Motor neuron (in vitro differentiated cells): ENCODE measurements around the gene NRAS. TPM values are rescaled to one million over a fixed set of nuclear protein-coding genes. Genes with fewer than 3 reads are reported as not detected.
"Not testable (repeated sequence)": the region's sequence is repeated elsewhere in the genome, so short reads cannot be mapped to it uniquely, and the experiment has no call there.

Experiments
- ATAC-seq, 8 experiments: fragments of 200-7000 bp; cut with Tn5 transposase; replicated peaks in 6 of 8; 2 replicates each; pipeline ENCODE4 v1.8.0; 2021; ENCODE audit warnings: mild to moderate bottlenecking in 8 of 8, moderate library complexity in 8 of 8
- H3K27ac ChIP-seq, 2 donors: fragments of 250-450 bp; sonication (Bioruptor Pico); 2 replicates each; pipeline ENCODE4 v1.9.0; 2021; ENCODE audit warnings: antibody characterized with exemption in 2 of 2, mild to moderate bottlenecking in 2 of 2, moderate library complexity in 1 of 2
- H3K4me1 ChIP-seq, 2 donors: fragments of 250-450 bp; sonication (Bioruptor Pico); replicated peaks in 1 of 2; 2 replicates each; pipeline ENCODE4 v1.6.1; 2021; ENCODE audit warnings: antibody characterized with exemption in 2 of 2, mild to moderate bottlenecking in 2 of 2, moderate library complexity in 1 of 2
- H3K4me3 ChIP-seq, 5 donors: fragments of 250-450 bp; sonication (Bioruptor Pico); 2 replicates each; pipeline ENCODE4 v1.9.0; 2021; ENCODE audit warnings: antibody characterized with exemption in 5 of 5, mild to moderate bottlenecking in 5 of 5, moderate library complexity in 4 of 5
- whole genome bisulfite sequencing, 10 experiments: fragments of 450-650 bp; shearing (Covaris generic); methylation state at CpG; one replicate each; pipeline ENCODE4 v1.0.0; 2022; 5-methylcytosine and 5-hydroxymethylcytosine counted together
- in situ Hi-C, 9 experiments: fragments of 400-800 bp; cut with MboI; loops; one replicate each; pipeline ENCODE4 v1.15.0; 2021; ENCODE audit warnings: low sequenced_read_pairs in 9 of 9, low pct_unique_long_range_greater_than_20kb in 2 of 9; ENCODE audit not compliant: unreplicated experiment in 9 of 9
- total RNA-seq, 8 experiments: library from RNA; unstranded; fragments of 300-600 nt; gene quantifications; 2 replicates each; pipeline versions ENCODE4 v1.2.3 to v1.2.4, GENCODE V29; 2022

The NRAS gene
- 10 to 100 TPM; 15.8 to 87.0 (median 50.8) TPM for total RNA-seq

GRCh38 chr1:114716304-114717170 lies at the start of gene NRAS:
TSS of gene NRAS (minus strand) at chr1:114716771. CDS start at chr1:114716160, 611 bp downstream.
- WGBS, 10 experiments, result 0 to 10% (median 1%) methylated on average over 2 to 27 of the region's 38 CpGs; no CpG with 5 or more reads in 2 of the 10 experiments
- H3K27ac ChIP-seq, result peak within 1 kb of the TSS; percentile 81 to 85
- in situ Hi-C loops, result no loop called here
- ATAC-seq, result peak; percentile 87 to 97 (median 93)
- peaks cover 7 to 19% of the 10 kb centered on the region in 2 donors for H3K4me1 ChIP-seq
- peak within 1 kb of the TSS; percentile 62 to 98 (median 83) for H3K4me3 ChIP-seq

- Histone ChIP-seq H3K4me3 (no peak overlapping the region), H3K27ac (no peak overlapping the region), H3K4me1 (no peaks in the 10 kb centered on the region)
- in situ Hi-C loops, result no loop called here
- 68 to 100% (median 92%) methylated on average over 1 to 4 of the region's 4 CpGs; no CpG with 5 or more reads in 1 of the 10 experiments for WGBS, 10 experiments
- peak in 1 of 8 experiments; percentile 17 for ATAC-seq
Measured at GRCh38 chr1:114764689-114765088, 48.1 kb upstream of the NRAS start.

- Histone ChIP-seq H3K27ac (peak overlapping the region; percentile 100), H3K4me1 (peaks cover 20 to 26% of the 10 kb centered on the region in 2 donors), H3K4me3 (peak overlapping the region; percentile 78 to 99 (median 94))
- no peak for ATAC-seq
- 27 to 100% (median 59%) methylated on average over 2 to 6 of the region's 6 CpGs for WGBS, 10 experiments
- in situ Hi-C loops, result no loop called here
Measured at GRCh38 chr1:114758256-114758832, 41.8 kb upstream of the NRAS start.

GRCh38 chr1:114757455-114758255 lies 41.1 kb upstream of the NRAS start, which contains the start of gene CSDE1:
TSS of gene CSDE1 (minus strand) at chr1:114757984. CDS start at chr1:114739890, 18,094 bp downstream.
- H3K27ac ChIP-seq, result peak within 1 kb of the TSS; percentile 100
- in situ Hi-C loops, result no loop called here
- ATAC-seq, result peak; percentile 85 to 93 (median 90)
- peak within 1 kb of the TSS; percentile 78 to 99 (median 94) for H3K4me3 ChIP-seq
- peaks cover 20 to 26% of the 10 kb centered on the region in 2 donors for H3K4me1 ChIP-seq
- WGBS, 10 experiments, result 0 to 4% (median 0%) methylated on average over 3 to 30 of the region's 50 CpGs; no CpG with 5 or more reads in 2 of the 10 experiments

GRCh38 chr1:114756949-114757454 lies 40.4 kb upstream of the NRAS start:
- peak overlapping the region; percentile 100 for H3K27ac ChIP-seq
- ATAC-seq, result peak; percentile 14 to 28 (median 21)
- H3K4me3 ChIP-seq, result peak overlapping the region; percentile 78 to 99 (median 94)
- in situ Hi-C loops, result no loop called here
- 0 to 5% (median 0%) methylated on average over 1 to 7 of the region's 17 CpGs; no CpG with 5 or more reads in 3 of the 10 experiments for WGBS, 10 experiments
- peaks cover 23 to 26% of the 10 kb centered on the region in 2 donors for H3K4me1 ChIP-seq

- H3K27ac ChIP-seq, result peak overlapping the region; percentile 100
- H3K4me1 ChIP-seq, result peaks cover 29 to 31% of the 10 kb centered on the region in 2 donors
- in situ Hi-C loops, result no loop called here
- ATAC-seq, result no peak
- H3K4me3 ChIP-seq, result peak overlapping the region; percentile 78 to 99 (median 94)
- 23 to 44% (median 37%) methylated on average over 4 to 14 of the region's 14 CpGs for WGBS, 10 experiments
Measured at GRCh38 chr1:114756009-114756892, 39.7 kb upstream of the NRAS start.

- Histone ChIP-seq H3K27ac (no peak overlapping the region), H3K4me1 (peaks cover 35 to 41% of the 10 kb centered on the region in 2 donors), H3K4me3 (peak overlapping the region; percentile 78 to 99 (median 94))
- ATAC-seq, result no peak
- 40 to 93% (median 74%) methylated on average over 1 to 7 of the region's 7 CpGs for WGBS, 10 experiments
- in situ Hi-C loops, result no loop called here
Measured at GRCh38 chr1:114755006-114755931, 38.7 kb upstream of the NRAS start.

- H3K27ac ChIP-seq, H3K4me3 ChIP-seq, ATAC-seq, in situ Hi-C loops: not testable (repeated sequence)
- peaks cover 38 to 44% of the 10 kb centered on the region in 2 donors for H3K4me1 ChIP-seq
- WGBS, 10 experiments, result 81 to 100% (median 96%) methylated on average over 1 to 5 of the region's 6 CpGs; no CpG with 5 or more reads in 2 of the 10 experiments
Measured at GRCh38 chr1:114753702-114754101, 37.1 kb upstream of the NRAS start.

- WGBS, 10 experiments, result 28 to 80% (median 68%) methylated on average over 2 to 4 of the region's 4 CpGs; no CpG with 5 or more reads in 1 of the 10 experiments
- ATAC-seq, result no peak
- H3K27ac ChIP-seq, result no peak overlapping the region
- peaks cover 35 to 39% of the 10 kb centered on the region in 2 donors for H3K4me1 ChIP-seq
- no peak overlapping the region for H3K4me3 ChIP-seq
- in situ Hi-C loops, result no loop called here
Measured at GRCh38 chr1:114753143-114753542, 36.6 kb upstream of the NRAS start.

- 52 to 100% (median 91%) methylated on average over 2 to 5 of the region's 5 CpGs for WGBS, 10 experiments
Measured at GRCh38 chr1:114750780-114751179, 34.2 kb upstream of the NRAS start.

GRCh38 chr1:114749835-114750234 lies 33.3 kb upstream of the NRAS start:
- H3K4me1 ChIP-seq, result peaks cover 20 to 25% of the 10 kb centered on the region in 2 donors
- no peak overlapping the region for H3K4me3 ChIP-seq
- no peak overlapping the region for H3K27ac ChIP-seq
- ATAC-seq, result no peak
- WGBS, 10 experiments, result 67 to 100% (median 87%) methylated on average over 3 to 5 of the region's 5 CpGs
- in situ Hi-C loops, result no loop called here

More at GRCh38 chr1:114750780-114751179, 34.2 kb upstream of the NRAS start:
- Histone ChIP-seq H3K4me3 (no peak overlapping the region), H3K4me1 (peaks cover 29 to 34% of the 10 kb centered on the region in 2 donors), H3K27ac (no peak overlapping the region)
- in situ Hi-C loops, result no loop called here
- peak in 3 of 8 experiments; percentile 24 to 35 (median 31) for ATAC-seq
